ENCODE data around the gene NAALADL2. TPM values are rescaled to one million over a fixed set of nuclear protein-coding genes. Genes with fewer than 3 reads are reported as not detected.

NAALADL2 gene
- total RNA-seq, 4 donors from 2014 or later: 0.85 to 6.3 (median 1.6) TPM

DNA sequence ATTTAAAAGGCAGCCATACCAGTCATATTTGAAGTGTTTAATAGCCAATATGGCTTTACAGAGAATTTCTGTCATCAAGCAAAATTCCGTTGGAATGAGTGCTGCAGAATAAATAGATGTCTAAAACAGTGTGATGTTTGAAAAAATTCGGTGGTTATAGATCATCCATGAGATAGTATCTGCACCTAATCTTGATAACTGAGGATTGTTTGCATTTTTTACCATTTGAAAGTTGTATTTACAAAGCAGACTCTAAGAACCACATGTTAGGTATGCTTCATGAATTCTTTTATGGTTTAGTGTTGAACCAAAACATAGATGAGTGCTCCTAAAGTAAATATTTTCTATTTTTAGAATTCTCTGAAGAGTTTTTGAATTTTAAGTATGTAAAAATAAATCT, 476.1 kb downstream of the NAALADL2 start:
- Histone ChIP-seq H3K27ac (no peak overlapping the region), H3K4me1 (peaks cover 5 to 17% (median 7%) of the 10 kb centered on the region in 3 donors), H3K27me3 (no peaks in the 10 kb centered on the region), H3K36me3 (no peaks in the 10 kb centered on the region), H3K9me3 (no peaks in the 10 kb centered on the region), H3K4me3 (no peak overlapping the region)
- TF ChIP-seq, protein P1, sequence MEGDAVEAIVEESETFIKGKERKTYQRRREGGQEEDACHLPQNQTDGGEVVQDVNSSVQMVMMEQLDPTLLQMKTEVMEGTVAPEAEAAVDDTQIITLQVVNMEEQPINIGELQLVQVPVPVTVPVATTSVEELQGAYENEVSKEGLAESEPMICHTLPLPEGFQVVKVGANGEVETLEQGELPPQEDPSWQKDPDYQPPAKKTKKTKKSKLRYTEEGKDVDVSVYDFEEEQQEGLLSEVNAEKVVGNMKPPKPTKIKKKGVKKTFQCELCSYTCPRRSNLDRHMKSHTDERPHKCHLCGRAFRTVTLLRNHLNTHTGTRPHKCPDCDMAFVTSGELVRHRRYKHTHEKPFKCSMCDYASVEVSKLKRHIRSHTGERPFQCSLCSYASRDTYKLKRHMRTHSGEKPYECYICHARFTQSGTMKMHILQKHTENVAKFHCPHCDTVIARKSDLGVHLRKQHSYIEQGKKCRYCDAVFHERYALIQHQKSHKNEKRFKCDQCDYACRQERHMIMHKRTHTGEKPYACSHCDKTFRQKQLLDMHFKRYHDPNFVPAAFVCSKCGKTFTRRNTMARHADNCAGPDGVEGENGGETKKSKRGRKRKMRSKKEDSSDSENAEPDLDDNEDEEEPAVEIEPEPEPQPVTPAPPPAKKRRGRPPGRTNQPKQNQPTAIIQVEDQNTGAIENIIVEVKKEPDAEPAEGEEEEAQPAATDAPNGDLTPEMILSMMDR (IDR thresholded peaks at IDR 0.05): no peak
- TF ChIP-seq POLR2A (IDR thresholded peaks at IDR 0.05): no peak
- no peak for DNase-seq
- intact Hi-C loops (cut with DNase I): no loop called here
- WGBS, 2 donors: 33 to 48% methylated on average over 2 of the region's 2 CpGs

GRCh38 chr3:175336406-175337133, 477.4 kb downstream of the NAALADL2 start:
- WGBS, 2 donors: 83 to 85% methylated on average over 2 of the region's 2 CpGs
- Histone ChIP-seq H3K4me3 (no peak overlapping the region), H3K36me3 (no peaks in the 10 kb centered on the region), H3K27ac (no peak overlapping the region), H3K4me1 (peaks cover 5 to 17% (median 7%) of the 10 kb centered on the region in 3 donors), H3K27me3 (no peaks in the 10 kb centered on the region), H3K9me3 (no peaks in the 10 kb centered on the region)
- intact Hi-C loops (cut with DNase I): no loop called here
- TF ChIP-seq POLR2A (IDR thresholded peaks at IDR 0.05): no peak
- TF ChIP-seq, protein P1 (IDR thresholded peaks at IDR 0.05): no peak
- no peak for DNase-seq

GRCh38 chr3:175337631-175338030, 478.5 kb downstream of the NAALADL2 start:
- Histone ChIP-seq H3K27ac (no peak overlapping the region), H3K9me3 (no peaks in the 10 kb centered on the region), H3K4me1 (peaks cover 5 to 17% (median 7%) of the 10 kb centered on the region in 3 donors), H3K27me3 (no peaks in the 10 kb centered on the region), H3K36me3 (no peaks in the 10 kb centered on the region), H3K4me3 (no peak overlapping the region)
- intact Hi-C loops (cut with DNase I): no loop called here
- no peak for DNase-seq
- WGBS, 2 donors: 78 to 87% methylated on average over 2 of the region's 2 CpGs
- TF ChIP-seq POLR2A (IDR thresholded peaks at IDR 0.05): no peak
- TF ChIP-seq, protein P1 (IDR thresholded peaks at IDR 0.05): no peak

- Histone ChIP-seq H3K27me3 (no peaks in the 10 kb centered on the region), H3K4me3 (peak overlapping the region in 1 of 4 donors; percentile 24), H3K27ac (no peak overlapping the region), H3K36me3 (no peaks in the 10 kb centered on the region), H3K4me1 (peaks cover 5 to 17% (median 7%) of the 10 kb centered on the region in 3 donors), H3K9me3 (no peaks in the 10 kb centered on the region)
- no peak for TF ChIP-seq POLR2A (IDR thresholded peaks at IDR 0.05)
- no peak for DNase-seq
- intact Hi-C loops (cut with DNase I): no loop called here
- 24 to 30% methylated on average over 7 of the region's 7 CpGs for WGBS, 2 donors
Observed at GRCh38 chr3:175338775-175339535, 479.8 kb downstream of the NAALADL2 start.

- Histone ChIP-seq H3K4me1 (peaks cover 5 to 17% (median 7%) of the 10 kb centered on the region in 3 donors), H3K27me3 (no peaks in the 10 kb centered on the region), H3K27ac (no peak overlapping the region), H3K36me3 (no peaks in the 10 kb centered on the region), H3K4me3 (no peak overlapping the region), H3K9me3 (no peaks in the 10 kb centered on the region)
- intact Hi-C loops (cut with DNase I): no loop called here
- TF ChIP-seq POLR2A (IDR thresholded peaks at IDR 0.05): no peak
- TF ChIP-seq, protein P1 (IDR thresholded peaks at IDR 0.05): no peak
- no peak for DNase-seq
- WGBS, 2 donors: 70 to 90% methylated on average over 2 of the region's 2 CpGs
Observed at GRCh38 chr3:175340338-175341015, 481.3 kb downstream of the NAALADL2 start.
